HCT116 (cell line): ENCODE measurements around the gene C10orf120. TPM values are rescaled to one million over a fixed set of nuclear protein-coding genes. Genes with fewer than 3 reads are reported as not detected.

Source experiments
- ATAC-seq: fragments of 200-7000 bp; cut with Tn5 transposase; 2 replicates; pipeline ENCODE4 v1.9.1; 2020; ENCODE audit warnings: mild to moderate bottlenecking, moderate library complexity
- BruUV-seq: library from RNA; stranded (reverse); fragments of 400-500 nt; replicated peaks from 2 replicates; lab custom pipeline; 2021; lab: Mats Ljungman, UMichigan
- CTCF ChIA-PET: fragments of 300-600 bp; sonication (Branson Sonifier 250); formaldehyde crosslinking; loops from one replicate; lab custom pipeline; 2021; ENCODE audit warnings: antibody characterized with exemption; lab: Charles Lee
- POLR2A ChIA-PET: fragments of 300-600, 350-600 bp; sonication (Branson Sonifier 250); formaldehyde crosslinking; loops from one replicate; lab custom pipeline; 2021; ENCODE audit warnings: antibody characterized with exemption; lab: Charles Lee
- RAD21 ChIA-PET, 2 experiments: fragments of 300-600 bp; sonication (Branson Sonifier 250); formaldehyde crosslinking; loops; one replicate each; lab custom pipeline; 2023; ENCODE audit warnings: low total read pairs in 2 of 2; ENCODE audit not compliant: uncharacterized antibody in 2 of 2, unreplicated experiment in 2 of 2, low non-redundant PET in 1 of 2; lab: Charles Lee
- DNase-seq: peaks from one replicate; pipeline ENCODE4 v3.0.0-alpha.2; 2010; ENCODE audit warnings: low read depth, low spot score
- H2AFZ ChIP-seq: fragments of 200-600 bp; shearing (Covaris generic), sonication (generic); 2 replicates; pipeline ENCODE4 v1.6.1; 2017; ENCODE audit warnings: low read depth, mixed run types, mixed read lengths, antibody characterized with exemption, low read length; ENCODE audit not compliant: poor library complexity, severe bottlenecking
- H3K27ac ChIP-seq: 2 replicates; pipeline ENCODE4 v1.5.1; 2012; ENCODE audit warnings: low read depth, low read length
- H3K27me3 ChIP-seq: fragments of 200-600 bp; sonication (generic); 2 replicates; pipeline ENCODE4 v1.6.1; 2016; ENCODE audit warnings: mixed run types, low read length, mixed read lengths; ENCODE audit not compliant: insufficient read depth
- H3K36me3 ChIP-seq, 2 experiments: fragments of 200-500 bp in 1 of 2; fragments of 200-600 bp in 1 of 2; sonication (Bioruptor generic) in 1 of 2; sonication (generic) in 1 of 2; 2 replicates each; pipeline versions ENCODE4 v1.5.1 to v1.6.1; 2014 to 2016; ENCODE audit warnings: low read length in 2 of 2, inconsistent platforms in 1 of 2, mixed read lengths in 1 of 2, mixed run types in 1 of 2; ENCODE audit not compliant: insufficient read depth in 2 of 2, control insufficient read depth in 1 of 2
- H3K4me1 ChIP-seq, 2 experiments: fragments of 200-600 bp in 1 of 2; sonication (generic) in 1 of 2; 2 replicates each; pipeline versions ENCODE4 v1.5.1 to v1.6.1; 2012 to 2017; ENCODE audit warnings: low read length in 2 of 2, inconsistent platforms in 1 of 2, mild to moderate bottlenecking in 1 of 2, mixed read lengths in 1 of 2, mixed run types in 1 of 2, moderate library complexity in 1 of 2; ENCODE audit not compliant: insufficient read depth in 2 of 2, control insufficient read depth in 1 of 2
- H3K4me2 ChIP-seq: fragments of 200-600 bp; sonication (generic); 2 replicates; pipeline ENCODE4 v1.6.1; 2017; ENCODE audit warnings: mixed run types, low read length, mixed read lengths
- H3K4me3 ChIP-seq, 2 experiments: fragments of 200-600 bp in 1 of 2; sonication (generic) in 1 of 2; replicated peaks in 1 of 2; 2 replicates each; pipeline ENCODE4 v1.5.1; 2011 to 2016; ENCODE audit warnings: low read length in 2 of 2, control low read depth in 1 of 2, low read depth in 1 of 2, mild to moderate bottlenecking in 1 of 2, mixed read lengths in 1 of 2, mixed run types in 1 of 2
- H3K79me2 ChIP-seq: fragments of 200-600 bp; sonication (generic); 2 replicates; pipeline ENCODE4 v1.6.1; 2017; ENCODE audit warnings: mild to moderate bottlenecking, mixed run types, low read length, moderate library complexity, mixed read lengths; ENCODE audit not compliant: insufficient read depth
- H3K9ac ChIP-seq: fragments of 200-600 bp; sonication (generic); 2 replicates; pipeline ENCODE4 v1.6.1; 2016; ENCODE audit warnings: low read length, mixed read lengths
- H3K9me2 ChIP-seq: fragments of 200-600 bp; sonication (generic), shearing (Covaris generic); 2 replicates; pipeline ENCODE4 v1.6.1; 2017; ENCODE audit warnings: mixed run types, mild to moderate bottlenecking, moderate library complexity; ENCODE audit not compliant: insufficient read depth
- H3K9me3 ChIP-seq, 2 experiments: fragments of 200-500 bp in 1 of 2; fragments of 200-600 bp in 1 of 2; sonication (Bioruptor generic) in 1 of 2; sonication (generic) in 1 of 2; 2 replicates each; pipeline ENCODE4 v1.6.1; 2014 to 2017; ENCODE audit warnings: low read length in 2 of 2, mixed read lengths in 2 of 2, inconsistent platforms in 1 of 2, low read depth in 1 of 2, mild to moderate bottlenecking in 1 of 2, mixed run types in 1 of 2, moderate library complexity in 1 of 2; ENCODE audit not compliant: control insufficient read depth in 1 of 2, insufficient read depth in 1 of 2
- H4K20me1 ChIP-seq: fragments of 200-600 bp; sonication (generic), shearing (Covaris generic); 2 replicates; pipeline ENCODE4 v1.6.1; 2017; ENCODE audit warnings: mixed run types, mild to moderate bottlenecking, moderate library complexity; ENCODE audit not compliant: insufficient read depth
- CBX3 ChIP-seq: IDR thresholded peaks from 2 replicates; pipeline ENCODE4 v1.6.1; 2012; ENCODE audit warnings: low read depth
- CEBPB ChIP-seq: IDR thresholded peaks from 2 replicates; pipeline ENCODE4 v1.6.1; 2012; ENCODE audit warnings: low read depth
- EGR1 ChIP-seq: IDR thresholded peaks from 2 replicates; pipeline ENCODE4 v1.6.1; 2012; ENCODE audit warnings: low read depth
- EZH2 ChIP-seq: fragments of 200-600 bp; sonication (generic); IDR thresholded peaks from 2 replicates; pipeline ENCODE4 v1.6.1; 2017; ENCODE audit warnings: antibody characterized with exemption, mixed run types
- EZH2phosphoT487 ChIP-seq: fragments of 200-600 bp; IDR thresholded peaks from 2 replicates; pipeline ENCODE4 v1.6.1; 2018; ENCODE audit warnings: antibody characterized with exemption, borderline replicate concordance
- FOSL1 ChIP-seq: IDR thresholded peaks from 2 replicates; pipeline ENCODE4 v1.6.1; 2012; ENCODE audit warnings: low read depth
- JUND ChIP-seq: IDR thresholded peaks from 2 replicates; pipeline ENCODE4 v1.6.1; 2012
- POLR2A ChIP-seq: IDR thresholded peaks from 2 replicates; pipeline ENCODE4 v1.7.0; 2011; ENCODE audit warnings: borderline replicate concordance; ENCODE audit not compliant: insufficient read depth, insufficient read length; ENCODE audit errors: extremely low read depth
- POLR2AphosphoS5 ChIP-seq: IDR thresholded peaks from 2 replicates; pipeline ENCODE4 v1.6.1; 2011; ENCODE audit warnings: mild to moderate bottlenecking, low read depth, low read length, moderate library complexity
- RAD21 ChIP-seq: IDR thresholded peaks from 2 replicates; pipeline ENCODE4 v1.6.1; 2012; ENCODE audit warnings: low read depth, mild to moderate bottlenecking
- SP1 ChIP-seq: IDR thresholded peaks from 2 replicates; pipeline ENCODE4 v1.6.1; 2012; ENCODE audit warnings: low read depth
- SRF ChIP-seq: IDR thresholded peaks from 2 replicates; pipeline ENCODE4 v1.6.1; 2012; ENCODE audit warnings: low read depth
- YY1 ChIP-seq: IDR thresholded peaks from 2 replicates; pipeline ENCODE4 v1.6.1; 2011; ENCODE audit warnings: low read length, low read depth, moderate library complexity, mild to moderate bottlenecking; ENCODE audit not compliant: insufficient replicate concordance; ENCODE audit errors: extremely low read depth
- ZFX ChIP-seq: fragments of 450-650 bp; IDR thresholded peaks from 2 replicates; pipeline ENCODE4 v1.6.1; 2017
- ZNF274 ChIP-seq: fragments of 200-500 bp; sonication (Bioruptor generic); IDR thresholded peaks from 2 replicates; pipeline ENCODE4 v1.6.1; 2014; ENCODE audit warnings: mild to moderate bottlenecking, low read depth, low read length, inconsistent platforms
- intact Hi-C: fragments of 100-400 bp; cut with micrococcal nuclease; formaldehyde crosslinking; loops from 2 replicates; pipeline ENCODE4 v1.10.0; 2022
- total RNA-seq: library from RNA; stranded (reverse); gene quantifications from one replicate; pipeline ENCODE4 v1.2.1, GENCODE V29; 2021; ENCODE audit not compliant: unreplicated experiment
- TF ChIP-seq, protein P1 (sequence below): IDR thresholded peaks from 2 replicates; pipeline ENCODE4 v1.6.1; 2012
- TF ChIP-seq, protein P2 (sequence below): IDR thresholded peaks from 2 replicates; pipeline ENCODE4 v1.6.1; 2012; ENCODE audit warnings: low read depth
- TF ChIP-seq, protein P3 (sequence below): IDR thresholded peaks from 2 replicates; pipeline ENCODE4 v1.6.1; 2011; ENCODE audit warnings: mild to moderate bottlenecking, low read length, moderate library complexity; ENCODE audit not compliant: insufficient replicate concordance; ENCODE audit errors: extremely low read depth
- TF ChIP-seq, protein P4 (sequence below), 3 experiments: fragments of 200-600 bp in 1 of 3; sonication (generic) in 1 of 3; IDR thresholded peaks in 2 of 3; conservative IDR thresholded peaks in 1 of 3; 2 replicates each; pipeline ENCODE4 v1.5.1; 2012 to 2017; ENCODE audit warnings: low read depth in 2 of 3, low read length in 2 of 3, antibody characterized with exemption in 1 of 3, borderline replicate concordance in 1 of 3, control low read depth in 1 of 3, mild to moderate bottlenecking in 1 of 3, mixed read lengths in 1 of 3, mixed run types in 1 of 3, moderate library complexity in 1 of 3; ENCODE audit not compliant: insufficient read depth in 1 of 3

C10orf120 gene
- total RNA-seq, 1 experiment from 2014 or later, result not detected

DNA sequence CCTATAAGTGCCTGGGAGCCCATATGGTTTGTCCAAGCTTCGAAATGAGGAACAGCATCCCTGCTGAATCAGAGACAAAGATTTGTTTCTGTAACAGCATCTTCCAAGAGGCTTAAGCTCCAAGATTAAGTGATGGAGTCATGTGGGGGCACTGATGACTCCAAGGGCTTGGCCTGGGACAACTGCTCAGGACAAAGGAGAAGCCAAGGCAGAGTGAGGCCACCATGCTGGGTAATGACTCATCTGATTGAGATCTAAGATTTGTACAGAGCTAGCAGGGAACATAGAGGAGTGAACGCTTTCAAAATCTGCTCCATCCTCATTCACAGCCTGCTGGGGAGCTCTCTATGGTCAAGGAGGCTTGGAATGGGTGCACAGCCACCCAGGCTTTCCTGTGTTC is 49.3 kb downstream of the C10orf120 start:
- POLR2A ChIA-PET, result no interaction called here
- H2AFZ ChIP-seq, result no peak overlapping the region
- H3K4me2 ChIP-seq, result no peak overlapping the region
- H3K4me1 ChIP-seq, result no peaks in the 10 kb centered on the region
- no peaks in the 10 kb centered on the region for H4K20me1 ChIP-seq
- no TSS peak for BruUV-seq
- ATAC-seq, result no peak
- H3K79me2 ChIP-seq, result no peaks in the 10 kb centered on the region
- TF ChIP-seq EZH2phosphoT487 (no peak), ZNF274 (no peak), POLR2AphosphoS5 (no peak), EGR1 (no peak), SP1 (no peak), CBX3 (no peak), POLR2A (no peak), EZH2 (no peak), CEBPB (no peak), RAD21 (no peak), SRF (no peak), FOSL1 (no peak), YY1 (no peak), ZFX (no peak), JUND (no peak)
- TF ChIP-seq, protein P1, sequence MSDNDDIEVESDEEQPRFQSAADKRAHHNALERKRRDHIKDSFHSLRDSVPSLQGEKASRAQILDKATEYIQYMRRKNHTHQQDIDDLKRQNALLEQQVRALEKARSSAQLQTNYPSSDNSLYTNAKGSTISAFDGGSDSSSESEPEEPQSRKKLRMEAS, result no peak
- TF ChIP-seq, protein P2, sequence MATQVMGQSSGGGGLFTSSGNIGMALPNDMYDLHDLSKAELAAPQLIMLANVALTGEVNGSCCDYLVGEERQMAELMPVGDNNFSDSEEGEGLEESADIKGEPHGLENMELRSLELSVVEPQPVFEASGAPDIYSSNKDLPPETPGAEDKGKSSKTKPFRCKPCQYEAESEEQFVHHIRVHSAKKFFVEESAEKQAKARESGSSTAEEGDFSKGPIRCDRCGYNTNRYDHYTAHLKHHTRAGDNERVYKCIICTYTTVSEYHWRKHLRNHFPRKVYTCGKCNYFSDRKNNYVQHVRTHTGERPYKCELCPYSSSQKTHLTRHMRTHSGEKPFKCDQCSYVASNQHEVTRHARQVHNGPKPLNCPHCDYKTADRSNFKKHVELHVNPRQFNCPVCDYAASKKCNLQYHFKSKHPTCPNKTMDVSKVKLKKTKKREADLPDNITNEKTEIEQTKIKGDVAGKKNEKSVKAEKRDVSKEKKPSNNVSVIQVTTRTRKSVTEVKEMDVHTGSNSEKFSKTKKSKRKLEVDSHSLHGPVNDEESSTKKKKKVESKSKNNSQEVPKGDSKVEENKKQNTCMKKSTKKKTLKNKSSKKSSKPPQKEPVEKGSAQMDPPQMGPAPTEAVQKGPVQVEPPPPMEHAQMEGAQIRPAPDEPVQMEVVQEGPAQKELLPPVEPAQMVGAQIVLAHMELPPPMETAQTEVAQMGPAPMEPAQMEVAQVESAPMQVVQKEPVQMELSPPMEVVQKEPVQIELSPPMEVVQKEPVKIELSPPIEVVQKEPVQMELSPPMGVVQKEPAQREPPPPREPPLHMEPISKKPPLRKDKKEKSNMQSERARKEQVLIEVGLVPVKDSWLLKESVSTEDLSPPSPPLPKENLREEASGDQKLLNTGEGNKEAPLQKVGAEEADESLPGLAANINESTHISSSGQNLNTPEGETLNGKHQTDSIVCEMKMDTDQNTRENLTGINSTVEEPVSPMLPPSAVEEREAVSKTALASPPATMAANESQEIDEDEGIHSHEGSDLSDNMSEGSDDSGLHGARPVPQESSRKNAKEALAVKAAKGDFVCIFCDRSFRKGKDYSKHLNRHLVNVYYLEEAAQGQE, result no peak
- TF ChIP-seq, protein P3, sequence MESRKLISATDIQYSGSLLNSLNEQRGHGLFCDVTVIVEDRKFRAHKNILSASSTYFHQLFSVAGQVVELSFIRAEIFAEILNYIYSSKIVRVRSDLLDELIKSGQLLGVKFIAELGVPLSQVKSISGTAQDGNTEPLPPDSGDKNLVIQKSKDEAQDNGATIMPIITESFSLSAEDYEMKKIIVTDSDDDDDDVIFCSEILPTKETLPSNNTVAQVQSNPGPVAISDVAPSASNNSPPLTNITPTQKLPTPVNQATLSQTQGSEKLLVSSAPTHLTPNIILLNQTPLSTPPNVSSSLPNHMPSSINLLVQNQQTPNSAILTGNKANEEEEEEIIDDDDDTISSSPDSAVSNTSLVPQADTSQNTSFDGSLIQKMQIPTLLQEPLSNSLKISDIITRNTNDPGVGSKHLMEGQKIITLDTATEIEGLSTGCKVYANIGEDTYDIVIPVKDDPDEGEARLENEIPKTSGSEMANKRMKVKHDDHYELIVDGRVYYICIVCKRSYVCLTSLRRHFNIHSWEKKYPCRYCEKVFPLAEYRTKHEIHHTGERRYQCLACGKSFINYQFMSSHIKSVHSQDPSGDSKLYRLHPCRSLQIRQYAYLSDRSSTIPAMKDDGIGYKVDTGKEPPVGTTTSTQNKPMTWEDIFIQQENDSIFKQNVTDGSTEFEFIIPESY, result no peak
- TF ChIP-seq, protein P4, sequence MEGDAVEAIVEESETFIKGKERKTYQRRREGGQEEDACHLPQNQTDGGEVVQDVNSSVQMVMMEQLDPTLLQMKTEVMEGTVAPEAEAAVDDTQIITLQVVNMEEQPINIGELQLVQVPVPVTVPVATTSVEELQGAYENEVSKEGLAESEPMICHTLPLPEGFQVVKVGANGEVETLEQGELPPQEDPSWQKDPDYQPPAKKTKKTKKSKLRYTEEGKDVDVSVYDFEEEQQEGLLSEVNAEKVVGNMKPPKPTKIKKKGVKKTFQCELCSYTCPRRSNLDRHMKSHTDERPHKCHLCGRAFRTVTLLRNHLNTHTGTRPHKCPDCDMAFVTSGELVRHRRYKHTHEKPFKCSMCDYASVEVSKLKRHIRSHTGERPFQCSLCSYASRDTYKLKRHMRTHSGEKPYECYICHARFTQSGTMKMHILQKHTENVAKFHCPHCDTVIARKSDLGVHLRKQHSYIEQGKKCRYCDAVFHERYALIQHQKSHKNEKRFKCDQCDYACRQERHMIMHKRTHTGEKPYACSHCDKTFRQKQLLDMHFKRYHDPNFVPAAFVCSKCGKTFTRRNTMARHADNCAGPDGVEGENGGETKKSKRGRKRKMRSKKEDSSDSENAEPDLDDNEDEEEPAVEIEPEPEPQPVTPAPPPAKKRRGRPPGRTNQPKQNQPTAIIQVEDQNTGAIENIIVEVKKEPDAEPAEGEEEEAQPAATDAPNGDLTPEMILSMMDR (IDR thresholded peaks at IDR 0.05 in 2 of 3, conservative IDR thresholded peaks at IDR 0.05 in 1 of 3; ENCODE audit: borderline replicate concordance in 1 of 3, insufficient read depth in 1 of 3, low read depth in 2 of 3, low read length in 2 of 3), result no peak
- TF ChIP-seq, all 23 proteins: peak for 0
- intact Hi-C loops, result loop anchor here (5.0 kb wide), 1 partner anchor 912 kb away; no protein-coding TSS in a partner anchor
- no peaks in the 10 kb centered on the region for H3K9me3 ChIP-seq
- CTCF ChIA-PET, result interaction anchor here (1.1 to 2.7 kb wide), 5 partner anchors 53 to 215 kb away, joined by 3 to 21 read pairs (median 7); no protein-coding TSS in a partner anchor
- H3K9ac ChIP-seq, result no peak overlapping the region
- H3K4me3 ChIP-seq, result no peak overlapping the region
- H3K36me3 ChIP-seq, result no peaks in the 10 kb centered on the region
- H3K27me3 ChIP-seq, result peaks cover 68% of the 10 kb centered on the region
- no peak for DNase-seq
- RAD21 ChIA-PET, result no interaction called here
- no peaks in the 10 kb centered on the region for H3K9me2 ChIP-seq
- H3K27ac ChIP-seq, result no peak overlapping the region
